Left lung (tissue), 10 donors: ENCODE results near the gene ANXA4. TPM values are rescaled to one million over a fixed set of nuclear protein-coding genes. Genes with fewer than 3 reads are reported as not detected.
"Not testable (repeated sequence)": the region's sequence is repeated elsewhere in the genome, so short reads cannot be mapped to it uniquely, and the experiment has no call there.

Experiments
- ATAC-seq: fragments of 200-7000 bp; cut with Tn5 transposase; one replicate; pipeline ENCODE4 v1.9.1; 2020; ENCODE audit warnings: moderate library complexity
- DNase-seq, 4 donors: peaks; one replicate each; pipeline ENCODE4 v3.0.0-alpha.2; 2013 to 2020
- H3K27ac ChIP-seq, 2 donors: fragments of 200-600 bp; sonication (generic) in 1 of 2; one replicate each; pipeline versions ENCODE4 v1.5.0 to v1.8.0; 2020 to 2021
- H3K27me3 ChIP-seq, 2 donors: fragments of 200-600 bp; sonication (generic) in 1 of 2; one replicate each; pipeline versions ENCODE4 v1.5.0 to v1.8.0; 2020 to 2021
- H3K36me3 ChIP-seq, 2 donors: fragments of 200-600 bp; sonication (generic) in 1 of 2; one replicate each; pipeline versions ENCODE4 v1.5.0 to v1.8.0; 2020 to 2021
- H3K4me1 ChIP-seq, 2 donors: fragments of 200-600 bp; one replicate each; pipeline ENCODE4 v1.8.0; 2021
- H3K4me3 ChIP-seq, 2 donors: fragments of 200-600 bp; sonication (generic) in 1 of 2; one replicate each; pipeline versions ENCODE4 v1.5.0 to v1.8.0; 2020 to 2021; ENCODE audit warnings: mild to moderate bottlenecking in 1 of 2
- H3K9me3 ChIP-seq, 2 donors: fragments of 200-600 bp; sonication (generic) in 1 of 2; one replicate each; pipeline versions ENCODE4 v1.5.0 to v1.8.0; 2020 to 2021
- intact Hi-C, 2 donors: fragments of 100-400 bp; cut with DNase I; formaldehyde crosslinking; loops; one replicate each; pipeline versions ENCODE4 v1.11.2 to v1.14.2; 2022
- polyA plus RNA-seq, 6 donors: library from polyadenylated mRNA; unstranded; fragments of 120-200 nt; gene quantifications; one replicate each; pipeline ENCODE4 v1.2.1, GENCODE V29; 2013; ENCODE audit not compliant: insufficient read length in 6 of 6
- total RNA-seq, 2 donors: library from RNA; stranded (reverse); fragmentation: NEBNext Ultra II Directional; extraction: Animal tissue kit (Norgen Biotek cat#: 25700); gene quantifications; one replicate each; pipeline ENCODE4 v1.2.1, GENCODE V29; 2021
- TF ChIP-seq, protein P1 (sequence below), 2 donors: fragments of 200-600 bp; sonication (generic) in 1 of 2; IDR thresholded peaks; one replicate each; pipeline versions ENCODE4 v1.5.0 to v1.8.0; 2021; ENCODE audit warnings: antibody characterized with exemption in 2 of 2
- donor health status: DM: no; HTN: yes; CAD: no.
- donor health status: DM: no; HTN: no; CAD: no.

Gene ANXA4
- total and polyA plus RNA-seq, 8 donors = 74.9 to 217 (median 85.7) TPM

DNA sequence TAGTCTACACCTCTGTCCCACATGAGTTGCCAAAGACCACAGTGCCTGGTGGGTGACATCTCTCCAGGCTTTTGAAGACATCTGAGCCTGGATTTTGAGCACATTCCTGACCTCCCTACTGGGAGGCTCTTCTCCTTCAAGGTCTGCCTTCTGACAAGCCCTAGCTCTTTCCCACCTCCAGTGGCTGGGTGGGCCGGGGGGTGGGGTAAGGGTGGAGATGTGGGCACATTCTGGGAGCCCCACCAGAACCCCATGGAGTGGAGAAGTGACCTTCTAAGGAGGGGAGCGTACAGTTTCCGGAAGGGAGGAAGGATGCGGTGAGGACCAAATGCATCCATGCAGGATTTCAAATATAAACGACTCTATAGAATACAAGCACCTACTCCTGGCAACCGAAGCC is 27.9 kb upstream of the ANXA4 start:
- no peak for DNase-seq
- no peaks in the 10 kb centered on the region for H3K27me3 ChIP-seq
- H3K4me1 ChIP-seq = peaks cover 0 to 8% of the 10 kb centered on the region in 2 donors
- no peaks in the 10 kb centered on the region for H3K9me3 ChIP-seq
- H3K36me3 ChIP-seq = no peaks in the 10 kb centered on the region
- no peak overlapping the region for H3K27ac ChIP-seq
- intact Hi-C loops = loop anchor here in 1 of 2 donors (5.0 kb wide), 1 partner anchor 157 kb away; no protein-coding TSS in a partner anchor
- TF ChIP-seq, protein P1, sequence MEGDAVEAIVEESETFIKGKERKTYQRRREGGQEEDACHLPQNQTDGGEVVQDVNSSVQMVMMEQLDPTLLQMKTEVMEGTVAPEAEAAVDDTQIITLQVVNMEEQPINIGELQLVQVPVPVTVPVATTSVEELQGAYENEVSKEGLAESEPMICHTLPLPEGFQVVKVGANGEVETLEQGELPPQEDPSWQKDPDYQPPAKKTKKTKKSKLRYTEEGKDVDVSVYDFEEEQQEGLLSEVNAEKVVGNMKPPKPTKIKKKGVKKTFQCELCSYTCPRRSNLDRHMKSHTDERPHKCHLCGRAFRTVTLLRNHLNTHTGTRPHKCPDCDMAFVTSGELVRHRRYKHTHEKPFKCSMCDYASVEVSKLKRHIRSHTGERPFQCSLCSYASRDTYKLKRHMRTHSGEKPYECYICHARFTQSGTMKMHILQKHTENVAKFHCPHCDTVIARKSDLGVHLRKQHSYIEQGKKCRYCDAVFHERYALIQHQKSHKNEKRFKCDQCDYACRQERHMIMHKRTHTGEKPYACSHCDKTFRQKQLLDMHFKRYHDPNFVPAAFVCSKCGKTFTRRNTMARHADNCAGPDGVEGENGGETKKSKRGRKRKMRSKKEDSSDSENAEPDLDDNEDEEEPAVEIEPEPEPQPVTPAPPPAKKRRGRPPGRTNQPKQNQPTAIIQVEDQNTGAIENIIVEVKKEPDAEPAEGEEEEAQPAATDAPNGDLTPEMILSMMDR (IDR thresholded peaks at IDR 0.05) = no peak
- ATAC-seq = no peak
- no peak overlapping the region for H3K4me3 ChIP-seq

DNA sequence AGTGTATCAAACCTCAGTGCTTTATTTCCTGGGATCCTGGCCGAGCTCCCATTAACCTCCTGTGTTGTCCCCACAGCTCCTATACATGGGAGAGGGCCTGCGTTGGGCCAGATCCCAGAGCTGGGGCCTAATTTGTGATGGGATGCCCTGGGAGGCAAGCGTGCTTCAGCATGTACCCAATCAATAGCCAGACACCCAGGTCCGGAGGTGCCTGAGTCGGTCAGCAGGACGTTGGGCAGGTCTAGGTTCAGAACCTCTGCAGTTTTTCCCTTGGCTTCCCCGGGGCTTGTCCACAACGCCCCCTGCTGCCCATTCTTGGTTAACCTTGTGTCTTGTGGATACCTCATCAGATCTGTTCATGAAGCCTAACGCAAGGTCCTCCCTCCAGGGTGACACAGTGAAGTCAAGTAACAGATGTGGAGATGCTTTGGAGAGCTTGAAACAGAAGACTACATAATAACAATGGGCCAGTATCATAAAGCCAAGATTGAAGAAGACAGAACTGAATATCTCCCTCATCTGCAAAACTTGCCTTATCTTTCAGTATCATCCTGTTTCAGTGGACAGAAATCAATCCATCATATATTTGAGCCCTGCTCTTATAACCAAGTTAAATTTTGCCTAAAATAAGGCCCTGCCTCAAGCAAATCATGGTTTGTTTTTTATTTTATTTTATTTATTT is 27.3 kb upstream of the ANXA4 start:
- TF ChIP-seq, protein P1 (IDR thresholded peaks at IDR 0.05) = peak; percentile 81 to 82
- H3K4me1 ChIP-seq, H3K4me3 ChIP-seq, H3K27ac ChIP-seq, H3K9me3 ChIP-seq, H3K27me3 ChIP-seq, H3K36me3 ChIP-seq: not testable (repeated sequence)
- peak; percentile 97 for ATAC-seq
- peak; percentile 49 to 88 (median 80) for DNase-seq
- intact Hi-C loops = loop anchor here in 1 of 2 donors (5.0 kb wide), 1 partner anchor 157 kb away; no protein-coding TSS in a partner anchor

DNA sequence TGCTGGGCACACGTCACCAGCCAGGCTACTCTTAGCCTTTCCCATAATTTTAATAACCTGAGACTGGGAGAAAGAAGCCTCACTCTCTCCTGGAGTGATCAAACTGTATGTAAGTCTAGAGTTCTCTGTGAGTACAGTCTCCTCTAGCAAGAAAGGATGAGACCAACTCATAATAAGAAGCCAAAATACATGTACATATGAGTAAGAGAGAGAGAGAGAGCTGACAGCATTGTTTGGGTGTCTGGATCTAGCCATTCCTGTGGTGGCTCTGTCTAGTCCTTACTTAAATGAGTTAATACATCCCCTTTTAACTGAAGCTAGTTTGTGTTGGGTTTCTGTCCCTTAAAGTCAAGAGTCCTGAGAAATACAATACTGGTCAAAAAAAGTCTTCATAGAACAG is 26.0 kb upstream of the ANXA4 start:
- TF ChIP-seq, protein P1 (IDR thresholded peaks at IDR 0.05) = no peak
- no peak for DNase-seq

DNA sequence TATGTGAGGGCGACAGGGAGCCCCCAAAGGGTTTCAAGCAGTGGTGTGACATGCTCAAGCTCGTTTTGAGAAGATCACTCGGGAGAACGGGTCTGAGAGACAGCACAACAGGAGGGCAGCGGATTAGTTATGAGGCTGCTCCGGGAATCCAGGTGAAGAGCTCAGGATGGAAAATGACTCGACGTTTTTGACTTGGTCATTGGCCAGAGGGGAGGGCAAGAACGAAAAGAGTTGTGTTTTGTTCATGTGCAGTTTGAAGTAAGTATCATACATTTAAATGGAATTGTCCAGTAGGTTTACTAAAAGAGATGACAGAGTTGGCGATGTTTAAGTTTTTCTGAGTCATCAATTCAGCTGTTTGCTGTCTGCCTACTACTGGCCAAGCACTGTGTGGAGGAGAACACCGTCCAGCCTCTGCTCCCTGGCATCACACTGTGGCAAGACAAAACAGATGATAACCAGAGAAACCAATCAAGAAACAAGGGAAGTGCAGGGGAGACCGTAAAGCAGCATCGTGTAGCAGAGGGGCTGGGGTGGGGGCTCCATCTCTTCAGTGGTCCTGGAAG is 25.3 kb upstream of the ANXA4 start:
- Histone ChIP-seq H3K4me3 (no peak overlapping the region), H3K9me3 (no peaks in the 10 kb centered on the region), H3K36me3 (no peaks in the 10 kb centered on the region), H3K27ac (no peak overlapping the region), H3K27me3 (no peaks in the 10 kb centered on the region), H3K4me1 (peaks cover 0 to 8% of the 10 kb centered on the region in 2 donors)
- intact Hi-C loops = no loop called here
- TF ChIP-seq, protein P1 (IDR thresholded peaks at IDR 0.05) = no peak
- no peak for DNase-seq
- no peak for ATAC-seq

More for the DNA sequence above, 26.0 kb upstream of the ANXA4 start:
- ATAC-seq = no peak
- Histone ChIP-seq H3K27me3 (no peaks in the 10 kb centered on the region), H3K36me3 (no peaks in the 10 kb centered on the region), H3K4me3 (no peak overlapping the region), H3K9me3 (no peaks in the 10 kb centered on the region), H3K27ac (no peak overlapping the region), H3K4me1 (peaks cover 0 to 8% of the 10 kb centered on the region in 2 donors)
- intact Hi-C loops = no loop called here

DNA sequence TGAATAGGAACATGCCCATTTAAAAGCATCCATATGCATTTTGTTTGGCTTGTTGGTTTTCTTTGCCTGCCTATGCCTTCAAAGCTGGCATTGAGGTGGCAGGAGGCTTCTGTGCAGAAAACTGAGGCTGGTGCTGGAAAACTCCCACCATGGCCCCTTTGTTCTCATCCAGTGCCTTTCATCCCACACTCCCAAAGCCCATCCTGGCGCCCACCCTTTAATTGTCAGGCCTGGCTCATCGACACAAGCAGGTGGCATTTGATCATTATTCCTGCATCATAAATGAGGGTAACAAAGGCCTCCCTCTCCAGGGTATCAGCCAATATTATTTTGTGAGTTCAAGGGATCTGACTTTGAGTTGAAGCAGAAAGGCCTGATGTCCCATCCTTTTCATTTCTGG is 24.7 kb upstream of the ANXA4 start:
- no peaks in the 10 kb centered on the region for H3K9me3 ChIP-seq
- H3K27me3 ChIP-seq = no peaks in the 10 kb centered on the region
- TF ChIP-seq, protein P1 (IDR thresholded peaks at IDR 0.05) = no peak
- intact Hi-C loops = no loop called here
- H3K36me3 ChIP-seq = no peaks in the 10 kb centered on the region
- no peak overlapping the region for H3K27ac ChIP-seq
- no peak overlapping the region for H3K4me3 ChIP-seq
- ATAC-seq (no peak), DNase-seq (no peak)
- peaks cover 0 to 8% of the 10 kb centered on the region in 2 donors for H3K4me1 ChIP-seq
